Measurements from ENCODE around the gene ABLIM2. TPM values are rescaled to one million over a fixed set of nuclear protein-coding genes. Genes with fewer than 3 reads are reported as not detected.

Gene ABLIM2
- total RNA-seq, 2 donors from 2014 or later: 2.6 to 7.3 TPM

DNA sequence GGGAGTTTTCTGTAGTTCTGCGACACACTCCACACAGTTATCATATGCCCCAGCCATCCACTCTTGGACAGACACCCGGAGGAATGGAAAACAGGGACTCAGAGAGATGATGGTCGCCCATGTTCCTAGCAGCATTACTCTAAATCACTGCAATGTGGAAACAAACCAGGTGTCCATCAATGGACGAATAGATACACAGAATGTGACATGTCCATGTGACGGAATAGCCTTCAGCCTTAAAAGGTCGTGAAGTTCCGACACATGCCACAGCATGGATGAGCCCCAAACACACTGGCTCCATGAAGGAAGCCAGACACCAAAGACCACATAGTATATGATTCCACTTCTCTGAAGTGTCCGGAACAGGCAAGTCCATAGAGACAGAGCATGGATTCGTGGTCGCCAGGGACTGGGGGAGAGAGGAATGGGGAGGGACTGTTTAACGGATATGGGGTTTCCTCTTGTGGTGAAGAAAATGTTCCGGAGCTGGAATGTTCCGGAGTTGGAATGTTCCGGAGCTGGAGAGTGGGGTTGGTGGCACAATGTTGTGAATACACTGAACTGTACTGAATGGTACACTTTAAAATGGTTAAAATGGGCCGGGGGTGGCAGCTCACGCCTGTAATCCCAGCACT lies 190.2 kb downstream of the ABLIM2 start:
- peaks cover 8% of the 10 kb centered on the region for H3K4me1 ChIP-seq (replicated peaks)
- 82% methylated on average over 16 of the region's 16 CpGs for WGBS

GRCh38 chr4:7967501-7968261 lies 190.9 kb downstream of the ABLIM2 start:
- Histone ChIP-seq H3K27me3 (replicated peaks; ENCODE audit: insufficient read depth) (no peaks in the 10 kb centered on the region), H3K4me1 (replicated peaks) (peaks cover 8% of the 10 kb centered on the region), H3K36me3 (no peaks in the 10 kb centered on the region), H3K27ac (no peak overlapping the region), H3K4me3 (no peak overlapping the region), H3K9me3 (no peaks in the 10 kb centered on the region)
- no peak for DNase-seq (ENCODE audit: low spot score)
- 70% methylated on average over 21 of the region's 21 CpGs for WGBS
- no peak for TF ChIP-seq POLR2AphosphoS5 (IDR thresholded peaks at IDR 0.05)
- no peak for TF ChIP-seq POLR2A (IDR thresholded peaks at IDR 0.05)
- no peak for TF ChIP-seq CTCF (IDR thresholded peaks at IDR 0.05)
- intact Hi-C loops (cut with DNase I): no loop called here

More for the DNA sequence above, 190.2 kb downstream of the ABLIM2 start:
- TF ChIP-seq POLR2A (IDR thresholded peaks at IDR 0.05) (no peak), POLR2AphosphoS5 (IDR thresholded peaks at IDR 0.05) (no peak), CTCF (IDR thresholded peaks at IDR 0.05) (no peak)
- Histone ChIP-seq H3K9me3 (no peaks in the 10 kb centered on the region), H3K36me3 (no peaks in the 10 kb centered on the region), H3K27ac (no peak overlapping the region), H3K27me3 (replicated peaks; ENCODE audit: insufficient read depth) (no peaks in the 10 kb centered on the region), H3K4me3 (no peak overlapping the region)
- DNase-seq (ENCODE audit: low spot score): no peak
- intact Hi-C loops (cut with DNase I): no loop called here

- no peak for DNase-seq (ENCODE audit: low spot score)
- no peaks in the 10 kb centered on the region for H3K27me3 ChIP-seq (replicated peaks; ENCODE audit: insufficient read depth)
- H3K36me3 ChIP-seq: no peaks in the 10 kb centered on the region
- H3K27ac ChIP-seq: no peak overlapping the region
- no peaks in the 10 kb centered on the region for H3K9me3 ChIP-seq
- peaks cover 3% of the 10 kb centered on the region for H3K4me1 ChIP-seq (replicated peaks)
- TF ChIP-seq POLR2AphosphoS5 (IDR thresholded peaks at IDR 0.05) (no peak), CTCF (IDR thresholded peaks at IDR 0.05) (no peak), POLR2A (IDR thresholded peaks at IDR 0.05) (no peak)
- WGBS: 82% methylated on average over 9 of the region's 9 CpGs
- intact Hi-C loops (cut with DNase I): no loop called here
- H3K4me3 ChIP-seq: no peak overlapping the region
Measured at GRCh38 chr4:7967063-7967440, 191.6 kb downstream of the ABLIM2 start.

DNA sequence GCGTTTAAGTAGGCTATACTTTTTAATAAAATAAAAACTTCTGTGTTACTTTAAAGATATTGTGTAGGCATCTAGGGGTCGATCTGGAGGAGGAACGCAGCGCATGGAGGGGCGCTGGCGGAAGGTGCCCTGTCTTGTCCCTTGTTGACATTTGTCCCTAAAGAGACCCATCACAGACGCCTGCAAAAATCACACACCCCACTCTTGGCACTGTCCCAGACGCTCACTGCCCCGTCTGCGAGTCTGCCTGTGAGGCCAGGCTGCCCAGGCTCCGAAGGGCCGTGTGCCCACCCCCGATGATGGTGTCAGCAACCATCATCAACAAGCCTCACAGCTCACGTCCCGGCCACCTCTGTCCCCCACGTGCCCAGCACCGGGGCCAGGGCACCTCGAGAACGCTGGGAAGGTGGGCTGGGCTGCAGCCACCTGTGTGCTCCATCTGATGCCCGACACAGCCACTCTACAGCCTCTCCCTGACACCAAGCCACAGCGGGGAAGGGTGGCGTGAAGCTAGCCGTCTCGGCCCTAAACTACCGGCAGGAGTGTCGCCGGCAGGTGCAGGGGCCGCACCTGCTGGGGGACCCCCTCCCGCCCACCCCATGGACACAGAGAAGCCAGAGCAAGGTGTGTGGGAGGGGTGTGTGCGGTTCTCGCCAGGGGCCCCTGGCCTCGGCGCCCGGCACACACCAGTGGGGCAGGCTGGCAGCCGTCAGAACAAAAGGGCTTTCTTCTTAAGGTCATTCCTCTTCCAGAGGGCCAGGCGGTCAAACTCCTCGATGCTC lies 192.1 kb downstream of the ABLIM2 start:
- DNase-seq (ENCODE audit: low spot score): no peak
- H3K27ac ChIP-seq: no peak overlapping the region
- TF ChIP-seq POLR2A (IDR thresholded peaks at IDR 0.05) (no peak), POLR2AphosphoS5 (IDR thresholded peaks at IDR 0.05) (no peak), CTCF (IDR thresholded peaks at IDR 0.05) (no peak)

More for the DNA sequence above, 192.1 kb downstream of the ABLIM2 start:
- Histone ChIP-seq H3K4me3 (no peak overlapping the region), H3K36me3 (no peaks in the 10 kb centered on the region), H3K4me1 (replicated peaks) (peaks cover 3% of the 10 kb centered on the region), H3K27me3 (replicated peaks; ENCODE audit: insufficient read depth) (no peaks in the 10 kb centered on the region), H3K9me3 (no peaks in the 10 kb centered on the region)
- intact Hi-C loops (cut with DNase I): no loop called here
- WGBS: 79% methylated on average over 34 of the region's 37 CpGs
